NCI-H460 (cell line): Measurements from ENCODE around the gene RNF130. TPM values are rescaled to one million over a fixed set of nuclear protein-coding genes. Genes with fewer than 3 reads are reported as not detected.
"Not testable (repeated sequence)": the region's sequence is repeated elsewhere in the genome, so short reads cannot be mapped to it uniquely, and the experiment has no call there.

Experiments
- DNase-seq: peaks from one replicate; pipeline ENCODE4 v3.0.0-alpha.2; 2016; ENCODE audit warnings: low read depth; ENCODE audit errors: extremely low read depth
- total RNA-seq: library from RNA; depleted of rRNA; stranded (reverse); fragments of >200 nt; shearing (Covaris generic); gene quantifications from 2 replicates; pipeline ENCODE4 v1.2.3, GENCODE V29; 2014

RNF130 gene
- total RNA-seq, 1 experiment from 2014 or later = 61.6 TPM

- no peak for DNase-seq
Observed at GRCh38 chr5:179980767-179981166, 90.8 kb downstream of the RNF130 start.

DNA sequence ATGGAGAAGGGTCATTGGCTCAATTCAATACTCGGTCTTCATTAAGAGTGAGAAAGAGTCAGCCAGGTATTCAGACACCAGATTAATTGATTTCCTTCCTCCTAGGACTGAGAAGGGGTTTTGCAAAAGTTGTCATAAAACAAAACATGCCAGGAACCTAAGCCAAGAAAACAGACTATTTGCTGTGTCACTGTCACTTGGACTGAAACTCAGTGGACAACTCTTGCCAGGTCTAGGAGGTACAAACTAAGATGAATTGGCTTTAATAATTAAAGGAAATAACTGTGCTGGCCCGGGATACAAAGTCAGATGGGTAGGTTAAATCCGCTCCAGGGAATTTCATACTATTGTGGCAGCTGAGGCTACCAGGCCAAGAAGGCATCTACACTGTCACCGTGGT is 92.8 kb downstream of the RNF130 start:
- no peak for DNase-seq

- no peak for DNase-seq
Observed at GRCh38 chr5:179975713-179976134, 95.8 kb downstream of the RNF130 start.

GRCh38 chr5:179974946-179975712 is 96.4 kb downstream of the RNF130 start:
- peak; percentile 19 for DNase-seq

DNA sequence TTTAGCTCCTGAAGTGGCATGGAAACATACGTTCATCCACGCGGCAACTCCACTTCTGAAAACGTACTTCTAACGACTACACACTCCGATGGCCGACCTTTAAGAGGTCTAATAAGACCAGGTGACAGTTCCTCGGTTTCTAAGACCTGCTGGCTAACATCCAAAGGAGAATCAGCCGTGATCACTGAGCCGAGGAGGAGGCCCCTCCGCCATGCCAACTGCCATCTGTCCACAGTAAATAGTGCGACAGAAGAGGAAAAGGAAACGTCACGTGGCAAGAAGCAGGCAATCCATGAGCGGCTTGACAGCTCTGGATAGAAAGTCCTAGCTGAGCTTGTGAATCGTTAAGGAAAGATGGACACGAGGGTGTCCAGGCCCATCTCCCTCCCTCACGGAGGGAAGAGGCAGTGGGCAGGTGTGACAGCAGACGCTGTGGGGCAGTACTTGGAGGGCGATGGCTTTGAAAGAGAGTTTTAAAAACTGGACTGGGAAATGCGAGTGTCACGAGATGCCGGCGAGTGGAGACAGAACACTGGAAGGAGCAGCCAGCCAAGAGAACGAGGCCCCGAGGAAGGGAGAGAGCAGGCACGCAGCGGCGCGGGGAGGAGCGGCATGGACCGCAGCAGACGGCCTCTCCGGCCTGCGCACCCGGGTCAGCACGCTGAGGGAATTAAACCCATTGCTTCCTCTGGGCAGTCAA is 97.2 kb downstream of the RNF130 start:
- DNase-seq = no peak

GRCh38 chr5:179973391-179973790 is 98.2 kb downstream of the RNF130 start:
- DNase-seq = no peak

DNA sequence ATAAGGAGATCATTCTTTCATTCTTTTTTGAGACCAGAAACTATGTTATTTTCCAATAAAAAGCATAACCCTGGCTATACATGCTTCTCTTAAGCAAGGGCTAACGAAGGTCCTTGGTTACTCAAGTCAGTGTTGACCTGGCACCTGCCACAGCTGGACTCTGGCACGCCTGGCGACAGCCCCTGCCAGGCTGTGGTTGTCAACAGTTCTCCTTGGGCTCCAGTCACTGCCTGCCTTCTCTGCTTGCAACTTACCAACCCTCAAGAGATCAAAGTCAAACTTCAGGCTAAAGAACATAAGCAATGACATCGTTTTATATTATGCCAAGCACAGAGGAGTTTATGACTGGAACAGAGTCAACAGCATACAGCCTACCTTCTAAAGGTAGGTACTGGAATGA is 102.4 kb downstream of the RNF130 start:
- DNase-seq = no peak

- no peak for DNase-seq
Observed at GRCh38 chr5:179967489-179967888, 104.1 kb downstream of the RNF130 start.

DNA sequence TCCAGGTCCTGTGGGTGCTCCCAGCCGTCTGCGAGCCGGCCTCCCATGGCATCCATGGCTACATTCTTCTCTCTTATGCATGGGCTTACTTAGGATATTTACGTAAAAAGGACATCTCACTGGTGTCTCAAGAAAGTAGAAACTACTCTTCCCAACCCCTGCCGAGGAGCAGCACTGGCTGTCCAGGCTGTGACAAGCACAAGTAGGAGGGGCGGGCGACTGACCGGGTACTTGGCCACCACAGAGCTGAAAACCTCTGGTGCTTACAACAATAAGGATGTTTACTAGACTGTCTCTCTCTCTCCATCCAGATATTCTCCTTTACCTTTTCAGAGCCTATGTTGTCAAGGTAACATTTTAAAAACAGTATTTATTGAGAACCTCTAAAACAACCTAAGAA is 107.5 kb downstream of the RNF130 start:
- no peak for DNase-seq

DNA sequence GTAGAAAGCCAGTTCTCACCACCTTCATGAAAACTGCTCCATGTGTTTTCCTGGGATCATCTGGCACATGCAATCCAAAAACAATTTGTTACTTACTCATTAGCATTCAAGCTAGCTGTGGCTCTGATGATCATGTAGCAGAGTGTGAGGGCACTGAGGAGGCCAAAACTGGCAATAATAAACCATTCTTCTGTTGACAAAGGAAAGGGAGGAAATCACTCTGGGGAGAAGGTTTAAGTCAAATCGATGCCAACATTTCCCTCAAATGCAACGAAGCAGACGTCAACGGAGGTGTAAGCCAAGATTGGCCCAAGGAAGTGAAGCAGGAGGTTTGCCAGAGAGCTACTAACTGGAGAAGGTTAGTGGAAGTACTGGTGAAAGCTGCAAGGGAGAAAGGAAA is 108.2 kb downstream of the RNF130 start:
- no peak for DNase-seq

- no peak for DNase-seq
Observed at GRCh38 chr5:179960204-179960831, 111.2 kb downstream of the RNF130 start.

- DNase-seq = no peak
Observed at GRCh38 chr5:179959641-179960040, 111.9 kb downstream of the RNF130 start.

GRCh38 chr5:179959118-179959517 is 112.4 kb downstream of the RNF130 start:
- not testable (repeated sequence) for DNase-seq

GRCh38 chr5:179955630-179956029 is 115.9 kb downstream of the RNF130 start:
- DNase-seq = no peak

GRCh38 chr5:179955062-179955461 is 116.5 kb downstream of the RNF130 start:
- DNase-seq = no peak

DNA sequence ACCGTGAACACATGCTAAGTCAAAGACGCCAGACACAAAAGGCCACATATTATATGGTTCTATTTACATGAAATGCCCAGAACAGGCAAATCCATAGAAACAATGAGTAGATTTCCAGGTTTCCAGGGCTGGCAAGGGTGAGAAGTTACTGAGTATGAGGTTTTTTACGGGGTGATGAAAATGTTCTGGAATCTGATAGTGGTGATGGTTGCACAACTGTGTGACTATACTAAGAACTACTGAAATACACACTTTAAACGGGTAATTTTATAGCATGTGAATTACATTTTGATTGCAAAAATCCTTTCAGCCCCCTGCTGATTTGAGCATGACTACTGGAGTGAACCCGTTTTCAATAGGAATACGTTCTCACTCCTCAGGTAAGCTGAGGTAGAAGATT is 117.1 kb downstream of the RNF130 start:
- DNase-seq = no peak

DNA sequence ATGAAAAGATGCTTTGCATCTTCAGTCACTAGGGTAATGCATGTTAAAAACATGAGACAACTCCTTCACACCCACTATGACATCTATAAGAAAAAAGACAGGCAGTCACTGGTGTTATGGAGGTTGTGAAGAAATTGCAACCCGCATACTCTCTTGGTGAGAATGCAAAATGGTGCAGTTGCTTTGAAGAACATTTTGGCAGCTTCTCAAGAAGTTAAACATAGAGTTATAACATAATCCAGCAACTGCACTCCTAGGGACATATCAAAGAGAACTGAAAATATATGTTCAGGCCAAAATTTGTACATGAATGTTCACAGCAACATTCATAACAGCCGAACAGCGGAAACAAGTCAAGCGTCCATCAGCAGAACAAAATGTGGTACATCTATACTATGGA is 117.6 kb downstream of the RNF130 start:
- no peak for DNase-seq

DNA sequence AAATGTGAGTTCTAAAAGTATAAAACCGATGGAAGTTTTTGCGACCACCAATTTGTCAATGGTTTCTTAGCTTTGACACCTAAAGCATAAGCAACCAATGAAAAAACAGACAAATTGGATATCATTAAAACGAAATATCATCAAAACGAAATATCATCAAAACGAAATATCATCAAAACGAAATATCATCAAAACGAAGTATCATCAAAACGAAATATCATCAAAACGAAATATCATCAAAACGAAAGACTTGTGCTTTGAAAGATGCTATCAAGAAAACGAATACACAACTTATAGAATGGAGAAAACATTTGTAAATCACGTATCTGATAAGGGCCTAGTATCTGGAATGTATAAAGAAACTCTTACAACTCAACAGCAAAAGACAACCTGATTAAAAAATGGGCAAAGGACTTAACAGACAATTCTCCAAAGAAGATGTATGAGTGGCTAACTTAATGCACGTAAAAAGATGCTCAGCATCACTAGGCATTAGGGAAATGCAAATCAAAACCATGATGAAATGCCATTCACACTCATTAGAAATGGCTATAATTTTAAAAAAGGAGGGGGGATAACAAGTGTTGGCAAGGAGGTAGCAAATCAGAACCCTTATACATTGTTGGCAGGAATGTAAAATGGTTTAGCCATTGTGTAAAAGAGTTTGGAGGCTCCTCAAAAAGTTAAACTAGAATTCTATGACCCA is 134.4 kb downstream of the RNF130 start:
- DNase-seq = no peak

- no peak for DNase-seq
Observed at GRCh38 chr5:179930788-179931473, 140.6 kb downstream of the RNF130 start.

- no peak for DNase-seq
Observed at GRCh38 chr5:179927824-179928223, 143.7 kb downstream of the RNF130 start.

GRCh38 chr5:179926657-179927056 is 144.9 kb downstream of the RNF130 start:
- no peak for DNase-seq
